H1 (cell line): ENCODE measurements around the gene SMIM44. TPM values are rescaled to one million over a fixed set of nuclear protein-coding genes. Genes with fewer than 3 reads are reported as not detected.

Experiments
- CTCF ChIA-PET: fragments of 300-600 bp; sonication (Branson Sonifier 250); formaldehyde crosslinking; loops from one replicate; lab custom pipeline; 2021; ENCODE audit not compliant: partially characterized antibody; lab: Charles Lee
- POLR2A ChIA-PET: fragments of 300-600 bp; sonication (Branson Sonifier 250); formaldehyde crosslinking; loops from one replicate; lab custom pipeline; 2021; ENCODE audit warnings: inconsistent platforms; ENCODE audit not compliant: partially characterized antibody; lab: Charles Lee
- DNase-seq, 2 experiments: peaks; one replicate each; pipeline versions ENCODE4 v3.0.0 to v3.0.0-alpha.2; 2010 to 2022; ENCODE audit warnings: low spot score in 2 of 2, low read depth in 1 of 2, mixed read lengths in 1 of 2
- FAIRE-seq: peaks from 2 replicates; lab custom pipeline; 2011; peaks lifted over from hg19 to GRCh38; lab: Jason Lieb, UNC
- H2AFZ ChIP-seq: 2 replicates; pipeline ENCODE4 v1.8.1; 2012; ENCODE audit warnings: low read length, inconsistent platforms
- H2AK5ac ChIP-seq: 2 replicates; pipeline ENCODE4 v1.6.1; 2013; ENCODE audit warnings: low read depth, low read length
- H2BK120ac ChIP-seq: replicated peaks from 2 replicates; pipeline ENCODE3; 2013; ENCODE audit warnings: low read depth, low read length, inconsistent platforms
- H2BK12ac ChIP-seq: 2 replicates; pipeline ENCODE4 v1.6.1; 2013; ENCODE audit warnings: low read depth, low read length
- H2BK15ac ChIP-seq: 2 replicates; pipeline ENCODE4 v1.6.1; 2013; ENCODE audit warnings: low read length
- H2BK20ac ChIP-seq: 2 replicates; pipeline ENCODE4 v1.6.1; 2013; ENCODE audit warnings: low read length
- H2BK5ac ChIP-seq: 2 replicates; pipeline ENCODE4 v1.6.1; 2013; ENCODE audit warnings: low read depth, low read length
- H3K14ac ChIP-seq: 2 replicates; pipeline ENCODE4 v1.6.1; 2013; ENCODE audit warnings: inconsistent platforms; ENCODE audit not compliant: insufficient read length
- H3K18ac ChIP-seq: 2 replicates; pipeline ENCODE4 v1.6.1; 2013; ENCODE audit warnings: low read length; ENCODE audit errors: extremely low read depth
- H3K23ac ChIP-seq: 2 replicates; pipeline ENCODE4 v1.6.1; 2013; ENCODE audit warnings: inconsistent platforms; ENCODE audit not compliant: insufficient read length
- H3K23me2 ChIP-seq: 2 replicates; pipeline ENCODE4 v1.6.1; 2013; ENCODE audit warnings: low read depth, low read length
- H3K27ac ChIP-seq: 2 replicates; pipeline ENCODE4 v1.6.1; 2011; ENCODE audit warnings: low read depth, low read length, inconsistent platforms
- H3K27me3 ChIP-seq, 4 experiments: replicated peaks in 1 of 4; 1 replicate in 1 of 4; 2 replicates in 3 of 4; pipeline versions ENCODE4 v1.6.1 to v1.8.1; 2011 to 2013; ENCODE audit warnings: low read length in 3 of 4, mild to moderate bottlenecking in 3 of 4, inconsistent platforms in 2 of 4, mixed read lengths in 2 of 4, moderate library complexity in 1 of 4; ENCODE audit not compliant: control insufficient read depth in 3 of 4, insufficient read depth in 3 of 4; ENCODE audit errors: extremely low read depth in 1 of 4
- H3K36me3 ChIP-seq, 4 experiments: 2 replicates each; pipeline versions ENCODE4 v1.6.1 to v1.8.1; 2011 to 2013; ENCODE audit warnings: mild to moderate bottlenecking in 4 of 4, low read length in 3 of 4, moderate library complexity in 2 of 4, control low read depth in 1 of 4, inconsistent platforms in 1 of 4; ENCODE audit not compliant: insufficient read depth in 4 of 4, control insufficient read depth in 2 of 4
- H3K4ac ChIP-seq: replicated peaks from 2 replicates; pipeline ENCODE3; 2013; ENCODE audit warnings: low read length, low read depth, mixed read lengths, inconsistent platforms; ENCODE audit not compliant: insufficient read length
- H3K4me1 ChIP-seq, 4 experiments: replicated peaks in 1 of 4; 1 replicate in 1 of 4; 2 replicates in 3 of 4; pipeline versions ENCODE4 v1.6.1 to v1.8.1; 2011 to 2013; ENCODE audit warnings: low read length in 3 of 4, inconsistent platforms in 2 of 4, mixed read lengths in 1 of 4; ENCODE audit not compliant: insufficient read depth in 4 of 4, control insufficient read depth in 3 of 4
- H3K4me2 ChIP-seq, 2 experiments: 2 replicates each; pipeline versions ENCODE4 v1.6.1 to v1.8.1; 2011 to 2013; ENCODE audit warnings: low read depth in 2 of 2, low read length in 2 of 2, control low read depth in 1 of 2, inconsistent platforms in 1 of 2, mild to moderate bottlenecking in 1 of 2; ENCODE audit not compliant: insufficient read depth in 1 of 2
- H3K4me3 ChIP-seq, 4 experiments: fragments of 200-600, 300-600 bp in 1 of 4; sonication (generic), shearing (Covaris generic), sonication (Bioruptor Twin) in 1 of 4; 2 replicates each; pipeline versions ENCODE4 v1.5.1 to v1.8.1; 2011 to 2016; ENCODE audit warnings: low read length in 4 of 4, low read depth in 3 of 4, control low read depth in 2 of 4, inconsistent platforms in 2 of 4, mild to moderate bottlenecking in 2 of 4, mixed read lengths in 1 of 4, moderate library complexity in 1 of 4; ENCODE audit not compliant: insufficient read depth in 2 of 4; ENCODE audit errors: extremely low read depth in 1 of 4
- H3K56ac ChIP-seq: replicated peaks from 2 replicates; pipeline ENCODE3; 2013; ENCODE audit warnings: low read depth, mild to moderate bottlenecking, mixed read lengths, low read length, inconsistent platforms; ENCODE audit not compliant: insufficient read length
- H3K79me1 ChIP-seq: 2 replicates; pipeline ENCODE4 v1.6.1; 2013; ENCODE audit warnings: low read depth, low read length, control low read depth
- H3K79me2 ChIP-seq, 2 experiments: 2 replicates each; pipeline versions ENCODE4 v1.6.1 to v1.8.1; 2012 to 2013; ENCODE audit warnings: low read length in 2 of 2, mild to moderate bottlenecking in 2 of 2, inconsistent platforms in 1 of 2; ENCODE audit not compliant: insufficient read depth in 2 of 2, control insufficient read depth in 1 of 2
- H3K9ac ChIP-seq, 4 experiments: replicated peaks in 1 of 4; 1 replicate in 1 of 4; 2 replicates in 3 of 4; pipeline versions ENCODE4 v1.6.1 to v1.8.1; 2011 to 2013; ENCODE audit warnings: low read depth in 3 of 4, low read length in 3 of 4, control low read depth in 2 of 4, mild to moderate bottlenecking in 2 of 4, moderate library complexity in 2 of 4, inconsistent platforms in 1 of 4; ENCODE audit errors: extremely low read depth in 1 of 4
- H3K9me3 ChIP-seq, 2 experiments: 2 replicates each; pipeline versions ENCODE4 v1.6.1 to v1.8.1; 2012 to 2013; ENCODE audit warnings: mild to moderate bottlenecking in 2 of 2, moderate library complexity in 2 of 2, control low read depth in 1 of 2, inconsistent platforms in 1 of 2, low read depth in 1 of 2, low read length in 1 of 2, mixed read lengths in 1 of 2; ENCODE audit not compliant: insufficient read depth in 2 of 2
- H4K20me1 ChIP-seq, 2 experiments: replicated peaks in 1 of 2; 2 replicates each; pipeline versions ENCODE3 to v1.8.1; 2011 to 2013; ENCODE audit warnings: inconsistent platforms in 2 of 2, low read length in 2 of 2, mild to moderate bottlenecking in 1 of 2; ENCODE audit not compliant: insufficient read depth in 2 of 2, control insufficient read depth in 1 of 2
- H4K5ac ChIP-seq: 2 replicates; pipeline ENCODE4 v1.6.1; 2013; ENCODE audit warnings: low read length, low read depth, mixed read lengths, inconsistent platforms; ENCODE audit not compliant: insufficient read length
- H4K8ac ChIP-seq: 2 replicates; pipeline ENCODE4 v1.8.0; 2013; ENCODE audit warnings: mild to moderate bottlenecking, moderate library complexity, low read length, inconsistent platforms; ENCODE audit not compliant: insufficient read depth; ENCODE audit errors: extremely low read depth
- H4K91ac ChIP-seq: replicated peaks from 2 replicates; pipeline ENCODE3; 2013; ENCODE audit warnings: low read length, mixed read lengths, inconsistent platforms; ENCODE audit not compliant: insufficient read length
- EGR1 ChIP-seq: IDR thresholded peaks from 2 replicates; pipeline ENCODE4 v1.6.1; 2011; ENCODE audit warnings: low read depth, low read length, borderline replicate concordance
- JUND ChIP-seq: IDR thresholded peaks from 2 replicates; pipeline ENCODE4 v1.6.1; 2011; ENCODE audit warnings: mild to moderate bottlenecking, improper control_type of control experiment, low read length
- KDM4A ChIP-seq: IDR thresholded peaks from one replicate; pipeline ENCODE4 v1.7.1; 2012; ENCODE audit warnings: low read depth, mild to moderate bottlenecking, moderate library complexity, low read length, inconsistent platforms; ENCODE audit not compliant: severe bottlenecking
- PHF8 ChIP-seq: fragments of 200-600 bp; sonication (generic); conservative IDR thresholded peaks from 2 replicates; pipeline ENCODE4 v1.7.1; 2012; ENCODE audit warnings: low read depth, mild to moderate bottlenecking, inconsistent platforms, low read length, moderate library complexity
- RAD21 ChIP-seq, 2 experiments: IDR thresholded peaks in 1 of 2; conservative IDR thresholded peaks in 1 of 2; 2 replicates each; pipeline ENCODE4 v1.6.1; 2011; ENCODE audit warnings: low read depth in 2 of 2, low read length in 2 of 2, improper control_type of control experiment in 1 of 2, inconsistent platforms in 1 of 2, mild to moderate bottlenecking in 1 of 2, moderate library complexity in 1 of 2
- RFX5 ChIP-seq: IDR thresholded peaks from 2 replicates; pipeline ENCODE4 v1.6.1; 2011; ENCODE audit warnings: low read depth, low read length, improper control_type of control experiment, borderline replicate concordance
- SIN3A ChIP-seq, 2 experiments: IDR thresholded peaks in 1 of 2; conservative IDR thresholded peaks in 1 of 2; 2 replicates each; pipeline ENCODE4 v1.6.1; 2011 to 2012; ENCODE audit warnings: low read length in 2 of 2, improper control_type of control experiment in 1 of 2, low read depth in 1 of 2, mild to moderate bottlenecking in 1 of 2
- SP1 ChIP-seq: IDR thresholded peaks from 2 replicates; pipeline ENCODE4 v1.6.1; 2011; ENCODE audit warnings: low read depth, low read length
- SP2 ChIP-seq: IDR thresholded peaks from 2 replicates; pipeline ENCODE4 v1.6.1; 2012; ENCODE audit warnings: mild to moderate bottlenecking, low read length, inconsistent platforms
- TBP ChIP-seq: IDR thresholded peaks from 2 replicates; pipeline ENCODE4 v1.6.1; 2011; ENCODE audit warnings: low read depth, low read length, improper control_type of control experiment
- TCF12 ChIP-seq: IDR thresholded peaks from 2 replicates; pipeline ENCODE4 v1.6.1; 2011; ENCODE audit warnings: low read depth, mild to moderate bottlenecking, low read length
- WGBS, 2 experiments: shearing (Covaris generic) in 1 of 2; methylation state at CpG; one replicate each; pipeline versions ENCODE4 v1.1.6 to v1.1.7; 2013 to 2015; ENCODE audit warnings: low lambda C conversion rate in 2 of 2, mixed read lengths in 2 of 2, inconsistent platforms in 1 of 2, low coverage in 1 of 2, missing lambda C conversion rate in 1 of 2; ENCODE audit not compliant: insufficient replicate concordance in 2 of 2, insufficient coverage in 1 of 2, insufficient read length in 1 of 2; ENCODE audit errors: extremely low coverage in 1 of 2, missing lambda C conversion rate in 1 of 2; 5-methylcytosine and 5-hydroxymethylcytosine counted together
- polyA plus RNA-seq, 7 experiments: library from polyadenylated mRNA; depleted of rRNA in 3 of 7; stranded (reverse) in 5 of 7; unstranded in 2 of 7; fragments of >200 nt in 5 of 7; fragments of 200-250 nt in 2 of 7; gene quantifications; 1 replicate in 5 of 7; 2 replicates in 1 of 7; 4 replicates in 1 of 7; pipeline versions ENCODE4 v1.2.1 to v1.2.3, GENCODE V29; 2011 to 2013; ENCODE audit warnings: missing spikeins in 2 of 7, mixed read lengths in 2 of 7
- total RNA-seq: library from RNA; stranded (reverse); fragmentation: NEBNext Ultra II Directional; extraction: Animal tissue kit (Norgen Biotek cat#: 25700); gene quantifications from 2 replicates; pipeline ENCODE4 v1.2.1, GENCODE V29; 2021

SMIM44 gene
- total and polyA plus RNA-seq, 2 of the 8 experiments (the other 6 are each of a cell fraction or from before 2014, with no cell fraction given): not detected

- Histone ChIP-seq H3K27ac (no peak overlapping the region), H3K14ac (no peak overlapping the region), H3K4me3 (no peak overlapping the region), H3K23me2 (peaks cover 9% of the 10 kb centered on the region; the same call in 1 of the 2 replicates), H2BK12ac (no peak overlapping the region), H3K4me1 (peaks cover 0 to 24% (median 12%) of the 10 kb centered on the region in 4 experiments; a peak in 6 of 7 replicates), H2AFZ (no peak overlapping the region), H4K5ac (no peak overlapping the region), H3K23ac (no peak overlapping the region), H3K79me1 (no peaks in the 10 kb centered on the region), H4K20me1 (peaks cover 3 to 10% of the 10 kb centered on the region in 2 experiments), H2BK120ac (no peak overlapping the region), H3K18ac (no peak overlapping the region), H4K8ac (no peak overlapping the region), H2BK20ac (no peak overlapping the region), H3K79me2 (no peaks in the 10 kb centered on the region), H3K4me2 (peak overlapping the region in 1 of 2 experiments; percentile 72; a peak in 1 of 4 replicates), H4K91ac (no peak overlapping the region), H3K9me3 (no peaks in the 10 kb centered on the region), H3K4ac (no peak overlapping the region), H2AK5ac (no peak overlapping the region; the same call in 1 of the 2 replicates), H3K27me3 (peaks cover 26 to 62% (median 51%) of the 10 kb centered on the region in 4 experiments), H3K56ac (no peak overlapping the region), H3K9ac (no peak overlapping the region), H2BK5ac (no peak overlapping the region), H3K36me3 (no peaks in the 10 kb centered on the region; a peak in 1 of 8 replicates), H2BK15ac (no peak overlapping the region)
- ChIA-PET POLR2A (interaction anchor here (0.6 to 1.8 kb wide), 4 partner anchors 14 to 42 kb away, joined by 3 to 6 read pairs (median 5); no protein-coding TSS in a partner anchor), CTCF (interaction anchor here (0.6 to 3.3 kb wide), 7 partner anchors 10 to 155 kb away, joined by 3 to 16 read pairs (median 3); no protein-coding TSS in a partner anchor)
- no peak for FAIRE-seq
- 71% methylated on average over 15 of the region's 15 CpGs; no CpG with 5 or more reads in 1 of the 2 experiments for WGBS, 2 experiments
- no peak for DNase-seq
- TF ChIP-seq SP2 (no peak), RFX5 (no peak), RAD21 (IDR thresholded peaks at IDR 0.05 in 1 of 2, conservative IDR thresholded peaks at IDR 0.05 in 1 of 2; ENCODE audit: low read depth in 2 of 2, low read length in 2 of 2) (no peak), SP1 (no peak), KDM4A (no peak), PHF8 (no peak), TCF12 (no peak), SIN3A (conservative IDR thresholded peaks at IDR 0.05 in 1 of 2, IDR thresholded peaks at IDR 0.05 in 1 of 2; ENCODE audit: low read depth in 1 of 2, low read length in 2 of 2) (no peak), EGR1 (no peak), JUND (no peak), TBP (no peak)
Observed at GRCh38 chr19:3459965-3460582, 23.2 kb downstream of the SMIM44 start.
